GM12878 (cell line): ENCODE measurements around the gene LIN54. TPM values are rescaled to one million over a fixed set of nuclear protein-coding genes. Genes with fewer than 3 reads are reported as not detected.

Experiments used
- ATF3 ChIP-seq: IDR thresholded peaks from 2 replicates; pipeline ENCODE4 v1.6.1; 2011; ENCODE audit warnings: low read depth, mild to moderate bottlenecking, low read length, moderate library complexity, borderline replicate concordance; ENCODE audit errors: extremely low read depth
- CREB1 ChIP-seq: IDR thresholded peaks from 2 replicates; pipeline ENCODE4 v1.6.1; 2012; ENCODE audit warnings: low read depth, mild to moderate bottlenecking, inconsistent platforms
- EP300 ChIP-seq, 2 experiments: fragments of 150-350 bp in 1 of 2; IDR thresholded peaks; 2 replicates each; pipeline ENCODE4 v1.6.1; 2011 to 2012; ENCODE audit warnings: low read depth in 2 of 2, low read length in 2 of 2, borderline replicate concordance in 1 of 2, improper control_type of control experiment in 1 of 2, inconsistent platforms in 1 of 2; ENCODE audit not compliant: control insufficient read depth in 1 of 2
- EZH2 ChIP-seq: IDR thresholded peaks from 2 replicates; pipeline ENCODE4 v1.6.1; 2012; ENCODE audit warnings: low read depth, mild to moderate bottlenecking, control low read depth, inconsistent platforms, low read length, borderline replicate concordance; ENCODE audit not compliant: control insufficient read depth
- HDAC2 ChIP-seq: fragments of 200-600 bp; sonication (generic); IDR thresholded peaks from 2 replicates; pipeline ENCODE4 v1.6.1; 2017
- IKZF1 ChIP-seq: fragments of 450-650 bp; conservative IDR thresholded peaks from 2 replicates; pipeline ENCODE4 v1.6.1; 2017; ENCODE audit warnings: antibody characterized with exemption, mild to moderate bottlenecking
- MEF2A ChIP-seq: IDR thresholded peaks from 2 replicates; pipeline ENCODE4 v1.6.1; 2011; ENCODE audit warnings: low read depth, mild to moderate bottlenecking, low read length, moderate library complexity; ENCODE audit not compliant: insufficient read depth
- NFYA ChIP-seq: IDR thresholded peaks from 2 replicates; pipeline ENCODE4 v1.6.1; 2011; ENCODE audit warnings: low read depth, mild to moderate bottlenecking, low read length, improper control_type of control experiment, borderline replicate concordance
- PBX3 ChIP-seq: IDR thresholded peaks from 2 replicates; pipeline ENCODE4 v1.6.1; 2011; ENCODE audit warnings: mild to moderate bottlenecking, low read depth, low read length, moderate library complexity; ENCODE audit not compliant: insufficient replicate concordance
- POLR2A ChIP-seq: IDR thresholded peaks from 2 replicates; pipeline ENCODE4 v1.6.1; 2011; ENCODE audit warnings: low read depth, mild to moderate bottlenecking, low read length
- POLR2AphosphoS5 ChIP-seq: IDR thresholded peaks from 2 replicates; pipeline ENCODE4 v1.6.1; 2011; ENCODE audit warnings: mild to moderate bottlenecking, low read length, inconsistent platforms
- RELB ChIP-seq: fragments of 450-650 bp; IDR thresholded peaks from 2 replicates; pipeline ENCODE4 v1.6.1; 2017; ENCODE audit warnings: low read depth, mild to moderate bottlenecking, moderate library complexity
- RFX5 ChIP-seq: IDR thresholded peaks from 2 replicates; pipeline ENCODE4 v1.6.1; 2011; ENCODE audit warnings: low read depth, low read length, improper control_type of control experiment
- STAT3 ChIP-seq: IDR thresholded peaks from 2 replicates; pipeline ENCODE4 v1.6.1; 2011; ENCODE audit warnings: low read depth, low read length, improper control_type of control experiment
- TCF3 ChIP-seq: IDR thresholded peaks from 2 replicates; pipeline ENCODE4 v1.6.1; 2012; ENCODE audit warnings: low read depth, mild to moderate bottlenecking, low read length, borderline replicate concordance; ENCODE audit not compliant: insufficient read depth
- YBX1 ChIP-seq: fragments of 450-650 bp; IDR thresholded peaks from 2 replicates; pipeline ENCODE4 v1.6.1; 2016; ENCODE audit warnings: antibody characterized with exemption
- polyA plus RNA-seq, 11 experiments: library from polyadenylated mRNA; depleted of rRNA in 4 of 11; unstranded in 6 of 11; stranded (reverse) in 5 of 11; fragments of >200 nt; fragmentation: Nextera tagmentation in 4 of 11; fragmentation: Illumina TruSeq in 1 of 11; extraction: Ambion mirVana in 4 of 11; extraction: Trizol in 1 of 11; gene quantifications; 1 replicate in 1 of 11; 2 replicates in 10 of 11; pipeline versions ENCODE4 v1.2.1 to v1.2.3, GENCODE V29; 2011 to 2016; ENCODE audit warnings: inconsistent platforms in 2 of 11, missing spikeins in 2 of 11, low read depth in 1 of 11
- total RNA-seq, 4 experiments: library from RNA; depleted of rRNA in 3 of 4; stranded (reverse); fragments of >200 nt in 3 of 4; fragmentation: Illumina TruSeq in 1 of 4; extraction: Trizol in 1 of 4; gene quantifications; 2 replicates each; pipeline versions ENCODE4 v1.2.1 to v1.2.3, GENCODE V29; 2013 to 2021
- TF ChIP-seq, protein P1 (sequence below): fragments of 450-650 bp; IDR thresholded peaks from 2 replicates; pipeline ENCODE4 v1.6.1; 2017; ENCODE audit warnings: mild to moderate bottlenecking, moderate library complexity
- TF ChIP-seq, protein P2 (sequence below): fragments of 450-650 bp; IDR thresholded peaks from 2 replicates; pipeline ENCODE4 v1.6.1; 2016; ENCODE audit warnings: mild to moderate bottlenecking
- TF ChIP-seq, protein P3 (sequence below): IDR thresholded peaks from 2 replicates; pipeline ENCODE4 v1.6.1; 2011; ENCODE audit warnings: low read depth, low read length, improper control_type of control experiment, borderline replicate concordance

LIN54 gene
- total and polyA plus RNA-seq, 10 of the 15 experiments (the other 5 are each of a cell fraction or from before 2014, with no cell fraction given), result 1.5 to 20.4 (median 12.2) TPM

GRCh38 chr4:83034630-83035494 lies 24.2 kb upstream of the LIN54 start, which contains the start of gene COPS4 (continued):
- peak; percentile 100 for TF ChIP-seq RELB
- TF ChIP-seq, protein P1, sequence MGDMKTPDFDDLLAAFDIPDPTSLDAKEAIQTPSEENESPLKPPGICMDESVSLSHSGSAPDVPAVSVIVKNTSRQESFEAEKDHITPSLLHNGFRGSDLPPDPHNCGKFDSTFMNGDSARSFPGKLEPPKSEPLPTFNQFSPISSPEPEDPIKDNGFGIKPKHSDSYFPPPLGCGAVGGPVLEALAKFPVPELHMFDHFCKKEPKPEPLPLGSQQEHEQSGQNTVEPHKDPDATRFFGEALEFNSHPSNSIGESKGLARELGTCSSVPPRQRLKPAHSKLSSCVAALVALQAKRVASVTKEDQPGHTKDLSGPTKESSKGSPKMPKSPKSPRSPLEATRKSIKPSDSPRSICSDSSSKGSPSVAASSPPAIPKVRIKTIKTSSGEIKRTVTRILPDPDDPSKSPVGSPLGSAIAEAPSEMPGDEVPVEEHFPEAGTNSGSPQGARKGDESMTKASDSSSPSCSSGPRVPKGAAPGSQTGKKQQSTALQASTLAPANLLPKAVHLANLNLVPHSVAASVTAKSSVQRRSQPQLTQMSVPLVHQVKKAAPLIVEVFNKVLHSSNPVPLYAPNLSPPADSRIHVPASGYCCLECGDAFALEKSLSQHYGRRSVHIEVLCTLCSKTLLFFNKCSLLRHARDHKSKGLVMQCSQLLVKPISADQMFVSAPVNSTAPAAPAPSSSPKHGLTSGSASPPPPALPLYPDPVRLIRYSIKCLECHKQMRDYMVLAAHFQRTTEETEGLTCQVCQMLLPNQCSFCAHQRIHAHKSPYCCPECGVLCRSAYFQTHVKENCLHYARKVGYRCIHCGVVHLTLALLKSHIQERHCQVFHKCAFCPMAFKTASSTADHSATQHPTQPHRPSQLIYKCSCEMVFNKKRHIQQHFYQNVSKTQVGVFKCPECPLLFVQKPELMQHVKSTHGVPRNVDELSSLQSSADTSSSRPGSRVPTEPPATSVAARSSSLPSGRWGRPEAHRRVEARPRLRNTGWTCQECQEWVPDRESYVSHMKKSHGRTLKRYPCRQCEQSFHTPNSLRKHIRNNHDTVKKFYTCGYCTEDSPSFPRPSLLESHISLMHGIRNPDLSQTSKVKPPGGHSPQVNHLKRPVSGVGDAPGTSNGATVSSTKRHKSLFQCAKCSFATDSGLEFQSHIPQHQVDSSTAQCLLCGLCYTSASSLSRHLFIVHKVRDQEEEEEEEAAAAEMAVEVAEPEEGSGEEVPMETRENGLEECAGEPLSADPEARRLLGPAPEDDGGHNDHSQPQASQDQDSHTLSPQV, result no peak
- TF ChIP-seq, protein P2, sequence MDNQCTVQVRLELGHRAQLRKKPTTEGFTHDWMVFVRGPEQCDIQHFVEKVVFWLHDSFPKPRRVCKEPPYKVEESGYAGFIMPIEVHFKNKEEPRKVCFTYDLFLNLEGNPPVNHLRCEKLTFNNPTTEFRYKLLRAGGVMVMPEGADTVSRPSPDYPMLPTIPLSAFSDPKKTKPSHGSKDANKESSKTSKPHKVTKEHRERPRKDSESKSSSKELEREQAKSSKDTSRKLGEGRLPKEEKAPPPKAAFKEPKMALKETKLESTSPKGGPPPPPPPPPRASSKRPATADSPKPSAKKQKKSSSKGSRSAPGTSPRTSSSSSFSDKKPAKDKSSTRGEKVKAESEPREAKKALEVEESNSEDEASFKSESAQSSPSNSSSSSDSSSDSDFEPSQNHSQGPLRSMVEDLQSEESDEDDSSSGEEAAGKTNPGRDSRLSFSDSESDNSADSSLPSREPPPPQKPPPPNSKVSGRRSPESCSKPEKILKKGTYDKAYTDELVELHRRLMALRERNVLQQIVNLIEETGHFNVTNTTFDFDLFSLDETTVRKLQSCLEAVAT, result peak; percentile 100
- TF ChIP-seq YBX1, result no peak
- TF ChIP-seq PBX3, result peak; percentile 2
- no peak for TF ChIP-seq ATF3
- TF ChIP-seq CREB1, result peak; percentile 82
- peak; percentile 40; the same call in 1 of the 2 replicates for TF ChIP-seq NFYA
- TF ChIP-seq IKZF1, result peak; percentile 97
- no peak for TF ChIP-seq EZH2
- TF ChIP-seq HDAC2, result no peak
- peak; percentile 88 for TF ChIP-seq POLR2AphosphoS5
- peak; percentile 74 for TF ChIP-seq POLR2A
- no peak for TF ChIP-seq TCF3
- TF ChIP-seq STAT3, result 0 out of 2 replicates have a peak, but pooled peaks have one; percentile 67
- TF ChIP-seq, protein P3, sequence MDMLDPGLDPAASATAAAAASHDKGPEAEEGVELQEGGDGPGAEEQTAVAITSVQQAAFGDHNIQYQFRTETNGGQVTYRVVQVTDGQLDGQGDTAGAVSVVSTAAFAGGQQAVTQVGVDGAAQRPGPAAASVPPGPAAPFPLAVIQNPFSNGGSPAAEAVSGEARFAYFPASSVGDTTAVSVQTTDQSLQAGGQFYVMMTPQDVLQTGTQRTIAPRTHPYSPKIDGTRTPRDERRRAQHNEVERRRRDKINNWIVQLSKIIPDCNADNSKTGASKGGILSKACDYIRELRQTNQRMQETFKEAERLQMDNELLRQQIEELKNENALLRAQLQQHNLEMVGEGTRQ, result no peak
- TF ChIP-seq MEF2A, result peak; percentile 80
- peak; percentile 80 for TF ChIP-seq RFX5
- peak; percentile 42 to 66; a peak in 3 of 4 replicates for TF ChIP-seq EP300 (IDR thresholded peaks at IDR 0.05; ENCODE audit: borderline replicate concordance in 1 of 2, control insufficient read depth in 1 of 2, low read depth in 2 of 2, low read length in 2 of 2)
